ENCODE results near the gene SEMA5A. TPM values are rescaled to one million over a fixed set of nuclear protein-coding genes. Genes with fewer than 3 reads are reported as not detected.

SEMA5A gene
- total RNA-seq, 1 donor, result under 0.01 TPM

DNA sequence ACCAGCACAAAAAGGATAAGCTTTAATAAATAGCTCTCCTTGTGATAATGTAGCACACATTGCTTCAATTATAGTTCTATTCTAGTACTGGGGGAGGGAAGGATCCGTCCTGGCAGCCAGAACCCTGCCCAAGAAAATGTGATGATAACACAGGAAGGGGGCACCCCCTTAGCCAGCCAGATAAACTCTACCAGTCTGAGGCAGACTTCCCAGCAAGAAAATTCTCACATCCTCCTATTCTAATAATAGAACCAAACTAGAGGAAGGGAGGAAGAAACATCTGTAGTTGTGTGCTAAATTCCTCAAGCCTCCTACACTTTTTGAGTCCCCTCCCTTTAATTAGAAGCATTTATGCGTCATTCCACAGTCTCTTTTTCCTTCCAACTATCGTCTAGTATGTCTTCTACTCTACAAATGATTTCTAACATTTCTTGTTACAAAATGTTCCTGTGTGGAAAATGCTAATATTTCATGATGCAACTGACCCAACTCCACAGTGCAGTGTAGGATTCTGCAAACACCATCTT lies 261.0 kb downstream of the SEMA5A start:
- DNase-seq (ENCODE audit: low read depth in 2 of 3, low spot score in 2 of 3), result no peak

DNA sequence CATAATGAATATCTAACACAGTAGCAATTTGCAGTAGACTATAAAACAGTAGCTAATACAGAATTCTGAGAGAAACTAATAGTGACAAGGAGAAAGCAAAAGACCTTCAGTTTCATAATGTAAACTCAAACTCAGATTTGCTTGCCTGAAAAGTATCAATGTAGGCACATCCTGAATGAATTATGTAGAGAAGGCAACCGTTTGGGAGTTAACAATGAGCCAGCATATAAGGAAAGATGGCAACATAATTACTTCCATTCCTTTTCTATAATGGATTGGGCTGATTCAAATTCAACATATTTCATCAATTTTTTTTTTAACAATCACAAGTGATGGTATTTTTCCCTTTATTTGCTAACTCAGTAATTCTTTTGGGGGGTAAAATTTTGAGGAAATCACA lies 261.6 kb downstream of the SEMA5A start:
- no peak for DNase-seq (ENCODE audit: low read depth in 2 of 3, low spot score in 2 of 3)

- no peak for DNase-seq (ENCODE audit: low read depth in 2 of 3, low spot score in 2 of 3)
Observed at GRCh38 chr5:9283473-9283872, 262.4 kb downstream of the SEMA5A start.

GRCh38 chr5:9283021-9283420 lies 262.9 kb downstream of the SEMA5A start:
- no peak for DNase-seq (ENCODE audit: low read depth in 2 of 3, low spot score in 2 of 3)

DNA sequence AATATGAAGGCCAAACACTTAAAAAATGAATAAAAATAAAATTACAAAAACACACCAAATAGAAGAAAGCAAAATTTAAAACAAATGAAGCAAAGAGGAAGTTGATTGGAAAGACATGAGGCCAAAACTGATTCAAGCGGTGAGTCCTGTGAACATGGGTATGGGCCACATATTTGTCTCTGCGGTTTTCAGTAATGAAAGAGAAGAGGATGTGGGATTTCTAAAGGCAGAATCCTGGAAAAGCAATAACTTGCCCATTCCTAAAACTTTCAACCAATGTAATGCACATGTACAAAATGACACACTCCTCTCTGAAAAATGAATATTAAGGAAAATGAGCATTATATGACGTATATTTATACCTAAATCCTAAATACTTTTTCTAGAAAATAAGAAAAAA lies 263.7 kb downstream of the SEMA5A start:
- DNase-seq (ENCODE audit: low read depth in 2 of 3, low spot score in 2 of 3), result no peak

DNA sequence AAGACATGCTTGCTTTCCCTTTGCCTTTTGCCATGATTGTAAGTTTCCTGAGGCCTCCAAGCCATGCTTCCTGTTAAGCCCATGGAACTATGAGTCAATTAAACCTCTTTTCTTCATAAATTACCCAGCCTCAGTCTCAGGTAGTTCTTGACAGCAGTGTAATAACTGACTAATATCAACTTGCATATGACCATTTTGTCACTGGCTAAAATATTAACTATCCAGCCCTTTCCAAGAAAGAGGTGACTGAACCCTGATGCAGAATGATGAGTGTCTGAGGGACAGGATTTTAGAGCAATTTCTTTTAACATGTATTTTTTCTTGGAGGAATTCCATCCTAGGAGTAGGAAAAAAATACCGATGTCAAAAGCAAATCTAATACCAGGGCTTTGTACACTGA lies 266.1 kb downstream of the SEMA5A start:
- no peak for DNase-seq (ENCODE audit: low read depth in 2 of 3, low spot score in 2 of 3)

- DNase-seq (ENCODE audit: low read depth in 2 of 3, low spot score in 2 of 3), result no peak
Observed at GRCh38 chr5:9278921-9279603, 266.8 kb downstream of the SEMA5A start.

GRCh38 chr5:9269014-9269413 lies 276.9 kb downstream of the SEMA5A start:
- no peak for DNase-seq (ENCODE audit: low read depth in 2 of 3, low spot score in 2 of 3)

- no peak for DNase-seq (ENCODE audit: low read depth in 2 of 3, low spot score in 2 of 3)
Observed at GRCh38 chr5:9268226-9268625, 277.6 kb downstream of the SEMA5A start.

- no peak for DNase-seq (ENCODE audit: low read depth in 2 of 3, low spot score in 2 of 3)
Observed at GRCh38 chr5:9265441-9266287, 280.2 kb downstream of the SEMA5A start.

DNA sequence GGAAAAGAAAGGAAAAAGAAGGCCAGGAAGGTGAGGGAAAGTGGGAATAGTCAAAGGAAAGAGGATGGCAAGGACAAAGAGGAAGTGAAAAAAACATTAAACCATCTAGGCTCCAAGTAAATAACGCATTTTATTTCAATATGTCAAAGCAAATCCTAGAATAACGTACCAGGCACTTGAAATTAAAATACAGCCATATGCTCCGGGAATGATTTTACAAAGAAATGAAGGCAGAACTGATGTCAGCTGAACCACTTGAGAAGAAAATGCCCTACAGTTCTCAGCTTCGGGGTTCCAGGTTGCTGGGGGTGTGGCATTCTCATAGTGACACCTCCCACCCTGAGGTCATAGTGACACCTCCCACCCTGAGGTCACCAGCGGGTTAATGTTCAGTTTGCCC lies 281.6 kb downstream of the SEMA5A start:
- DNase-seq (ENCODE audit: low read depth in 2 of 3, low spot score in 2 of 3), result no peak

- no peak for DNase-seq (ENCODE audit: low read depth in 2 of 3, low spot score in 2 of 3)
Observed at GRCh38 chr5:9263656-9264055, 282.2 kb downstream of the SEMA5A start.

DNA sequence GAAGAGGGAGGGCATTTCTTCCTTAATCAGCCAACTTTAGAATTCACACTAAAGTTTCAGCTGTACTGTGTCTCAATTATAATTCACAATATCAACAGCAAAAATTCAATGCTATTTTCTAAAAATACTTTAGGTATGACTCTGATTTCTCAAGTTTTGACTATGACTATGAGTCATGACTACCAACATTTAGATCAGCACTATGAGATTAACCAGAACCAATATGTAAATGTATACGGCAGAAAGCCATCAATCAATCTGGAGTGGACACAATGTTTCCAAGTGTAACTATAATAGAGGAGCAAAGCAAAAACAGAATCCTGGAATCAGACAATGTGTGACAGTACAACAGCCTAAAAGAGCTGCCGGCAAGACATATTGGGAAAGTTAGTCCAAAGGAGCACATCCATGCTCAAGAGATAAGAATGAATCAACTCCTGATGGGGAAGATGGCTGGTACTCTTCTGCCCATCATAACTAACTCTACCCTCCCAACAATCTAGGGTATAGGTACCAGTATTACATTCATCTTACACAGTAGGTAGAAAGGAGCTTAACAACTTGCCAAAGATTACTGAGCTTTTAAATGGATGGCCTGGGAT lies 294.4 kb downstream of the SEMA5A start:
- DNase-seq (ENCODE audit: low read depth in 2 of 3, low spot score in 2 of 3), result no peak

- DNase-seq (ENCODE audit: low read depth in 2 of 3, low spot score in 2 of 3), result no peak
Observed at GRCh38 chr5:9249231-9249630, 296.6 kb downstream of the SEMA5A start.

DNA sequence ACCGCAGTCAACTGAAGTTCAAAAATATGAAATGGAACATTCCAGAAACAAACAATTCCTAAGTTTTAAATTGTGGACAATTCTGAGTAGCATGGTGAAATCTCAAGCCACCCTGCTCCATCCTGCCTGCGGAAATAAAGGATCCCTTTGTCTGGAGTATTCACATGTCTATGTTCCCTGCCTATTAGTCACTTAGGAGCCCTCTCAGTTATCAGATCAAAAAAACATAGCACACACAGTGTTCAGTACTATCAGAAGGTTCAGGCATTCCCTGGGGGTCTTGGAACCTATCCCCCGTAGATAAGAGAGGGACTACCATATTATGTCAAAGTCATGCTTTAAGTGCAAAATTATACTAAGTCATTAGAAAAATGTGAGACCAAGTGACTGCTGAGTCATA lies 300.8 kb downstream of the SEMA5A start:
- DNase-seq (ENCODE audit: low read depth in 2 of 3, low spot score in 2 of 3), result no peak

GRCh38 chr5:9244417-9244816 lies 301.5 kb downstream of the SEMA5A start:
- DNase-seq (ENCODE audit: low read depth in 2 of 3, low spot score in 2 of 3), result no peak

GRCh38 chr5:9241479-9242305 lies 304.2 kb downstream of the SEMA5A start:
- no peak for DNase-seq (ENCODE audit: low read depth in 2 of 3, low spot score in 2 of 3)

DNA sequence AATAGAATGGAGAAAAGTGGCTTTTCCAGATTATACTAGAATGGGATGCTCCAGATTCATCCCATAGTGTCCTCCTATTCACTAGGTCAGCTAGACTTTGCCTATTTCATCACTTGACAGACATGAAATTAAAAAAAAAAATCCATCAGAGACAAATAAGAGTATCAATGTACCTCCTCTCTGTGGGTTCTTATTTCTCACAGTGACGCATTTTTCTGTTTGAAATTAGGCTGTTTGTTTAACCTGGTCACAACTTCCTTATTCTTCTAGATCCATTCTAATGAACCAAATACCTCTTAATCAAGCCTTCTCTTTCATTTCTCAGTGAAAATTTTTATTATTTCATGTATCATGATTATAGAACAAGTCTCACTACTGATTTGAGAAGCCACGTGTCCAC lies 305.4 kb downstream of the SEMA5A start:
- DNase-seq (ENCODE audit: low read depth in 2 of 3, low spot score in 2 of 3), result no peak

DNA sequence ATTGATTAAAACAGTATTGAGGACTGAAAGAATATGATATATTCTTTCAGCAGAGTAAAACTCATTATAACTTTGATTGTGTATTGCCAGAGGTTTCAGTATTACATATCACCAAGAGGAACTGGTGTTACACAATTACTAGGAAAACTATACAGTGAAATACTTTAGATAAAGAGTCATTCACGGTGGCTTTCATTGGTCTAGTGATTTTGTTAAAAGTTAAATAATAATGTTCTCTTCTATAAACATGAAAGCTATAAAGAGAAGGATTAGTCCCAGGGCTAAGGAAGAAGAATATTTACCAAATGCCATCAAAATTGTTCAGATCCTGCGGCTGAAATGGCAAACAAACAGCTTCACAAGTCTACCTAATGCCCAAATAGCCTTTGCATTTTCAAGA lies 306.2 kb downstream of the SEMA5A start:
- DNase-seq (ENCODE audit: low read depth in 2 of 3, low spot score in 2 of 3), result no peak

GRCh38 chr5:9239071-9239470 lies 306.8 kb downstream of the SEMA5A start:
- no peak for DNase-seq (ENCODE audit: low read depth in 2 of 3, low spot score in 2 of 3)

GRCh38 chr5:9233712-9234111 lies 312.2 kb downstream of the SEMA5A start:
- no peak for DNase-seq (ENCODE audit: low read depth in 2 of 3, low spot score in 2 of 3)
